Testis (tissue), 2 donors: ENCODE data around the gene CACNA2D3.
"Not testable (repeated sequence)": the region's sequence is repeated elsewhere in the genome, so short reads cannot be mapped to it uniquely, and the experiment has no call there.

ENCODE experiments used
- CTCF ChIP-seq, 3 experiments: fragments of 450-650 bp in 2 of 3; fragments of 200-600 bp in 1 of 3; sonication (generic) in 1 of 3; IDR thresholded peaks; one replicate each; pipeline ENCODE4 v1.5.1; 2016 to 2019; ENCODE audit warnings: antibody characterized with exemption in 3 of 3, mild to moderate bottlenecking in 2 of 3, moderate library complexity in 1 of 3
- POLR2A ChIP-seq: fragments of 450-650 bp; IDR thresholded peaks from one replicate; pipeline ENCODE4 v1.6.1; 2017; ENCODE audit warnings: antibody characterized with exemption, mild to moderate bottlenecking, moderate library complexity

- not testable (repeated sequence) for TF ChIP-seq CTCF (IDR thresholded peaks at IDR 0.05); POLR2A
These were observed 855.6 kb downstream of the CACNA2D3 start for GRCh38 chr3:54977946-54978345.
